ENCODE results near the gene DCLK2. TPM values are rescaled to one million over a fixed set of nuclear protein-coding genes. Genes with fewer than 3 reads are reported as not detected.

The DCLK2 gene
- total and polyA plus RNA-seq, 2 of the 13 experiments (the other 11 are each of a cell fraction or from before 2014, with no cell fraction given): not detected

- in situ Hi-C loops (cut with HindIII; ENCODE audit: extremely low pct_ligation_motif_present, low pct_unique_long_range_greater_than_20kb): no loop called here
- peak overlapping the region; percentile 30 to 72 (median 48) for H3K4me3 ChIP-seq (replicated peaks in 1 of 3; ENCODE audit: insufficient read depth in 1 of 3, low read depth in 2 of 3, low read length in 3 of 3)
- H3K9ac ChIP-seq (ENCODE audit: insufficient read depth, low read depth, low read length): peak overlapping the region; percentile 33
- POLR2A ChIA-PET: interaction anchor here (0.8 to 1.2 kb wide), 3 partner anchors 9 to 28 kb away, joined by 3 read pairs; no protein-coding TSS in a partner anchor
- no peaks in the 10 kb centered on the region for H3K79me2 ChIP-seq (ENCODE audit: insufficient read depth, low read length)
- CTCF ChIA-PET (ENCODE audit: low intra/inter-chr PET ratio, low total read pairs): no interaction called here
- H4K20me1 ChIP-seq (ENCODE audit: insufficient read depth, low read length): no peaks in the 10 kb centered on the region
- intact Hi-C loops (cut with micrococcal nuclease; ENCODE audit: unreplicated experiment): loop anchor here (1.0 kb wide), 1 partner anchor 8 kb away; no protein-coding TSS in a partner anchor
- H3K9me3 ChIP-seq (ENCODE audit: low read length): no peaks in the 10 kb centered on the region
- peaks cover 49% of the 10 kb centered on the region for H3K4me1 ChIP-seq (ENCODE audit: insufficient read depth, low read length)
- H3K36me3 ChIP-seq (replicated peaks in 1 of 2; ENCODE audit: control insufficient read depth in 1 of 2, insufficient read depth in 2 of 2, low read length in 2 of 2): no peaks in the 10 kb centered on the region
- no peaks in the 10 kb centered on the region for H3K27me3 ChIP-seq (ENCODE audit: control insufficient read depth in 1 of 2, insufficient read depth in 2 of 2, low read length in 2 of 2)
- WGBS (ENCODE audit: low lambda C conversion rate): 8% methylated on average over 13 of the region's 25 CpGs
- no TSS peak for BruUV-seq (replicated peaks)
- peak overlapping the region; percentile 55 for H3K27ac ChIP-seq (ENCODE audit: extremely low read length, insufficient read depth, low read length)
- ATAC-seq (peak; percentile 83), FAIRE-seq (peak; percentile 74), DNase-seq (ENCODE audit: low spot score) (peak; percentile 53)
- no peak overlapping the region for H2AFZ ChIP-seq (ENCODE audit: low read length)
- H3K4me2 ChIP-seq (ENCODE audit: low read depth, low read length): peak overlapping the region; percentile 92
- no peak for TF ChIP-seq HNRNPH1 (optimal IDR thresholded peaks at IDR 0.05; ENCODE audit: low read depth, low read length)
- no peak for TF ChIP-seq ZNF230 (CRISPR knock-in tag; IDR thresholded peaks at IDR 0.05)
- no peak for TF ChIP-seq ZNF747 (CRISPR knock-in tag; IDR thresholded peaks at IDR 0.05; ENCODE audit: borderline replicate concordance)
- no peak for TF ChIP-seq ZNF235 (CRISPR knock-in tag; IDR thresholded peaks at IDR 0.05; ENCODE audit: borderline replicate concordance)
- TF ChIP-seq ZFP1 (CRISPR knock-in tag; IDR thresholded peaks at IDR 0.05): no peak
- TF ChIP-seq ZNF883 (CRISPR knock-in tag; IDR thresholded peaks at IDR 0.05; ENCODE audit: not compliant biosample characterization): no peak
- TF ChIP-seq ZNF543 (CRISPR knock-in tag; IDR thresholded peaks at IDR 0.05): no peak
- TF ChIP-seq MLLT10 (CRISPR knock-in tag; IDR thresholded peaks at IDR 0.05): no peak
- TF ChIP-seq ZNF17 (CRISPR knock-in tag; IDR thresholded peaks at IDR 0.05): no peak
- TF ChIP-seq ZNF558 (CRISPR knock-in tag; IDR thresholded peaks at IDR 0.05; ENCODE audit: borderline replicate concordance): no peak
- TF ChIP-seq ZNF512 (CRISPR knock-in tag; IDR thresholded peaks at IDR 0.05): no peak
- no peak for TF ChIP-seq ZSCAN21 (CRISPR knock-in tag; IDR thresholded peaks at IDR 0.05; ENCODE audit: borderline replicate concordance)
- TF ChIP-seq ZNF124 (CRISPR knock-in tag; IDR thresholded peaks at IDR 0.05): no peak
- 0 out of 2 replicates have a peak, but pooled peaks have one; percentile 9 for TF ChIP-seq SP5 (CRISPR knock-in tag; IDR thresholded peaks at IDR 0.05; ENCODE audit: borderline replicate concordance, low read depth)
- no peak for TF ChIP-seq GTF2F1 (IDR thresholded peaks at IDR 0.05; ENCODE audit: low read length)
- no peak for TF ChIP-seq NR2F6 (IDR thresholded peaks at IDR 0.05)
- no peak for TF ChIP-seq NR2F6 (CRISPR knock-in tag; IDR thresholded peaks at IDR 0.05)
- no peak for TF ChIP-seq NPAS2 (CRISPR knock-in tag; IDR thresholded peaks at IDR 0.05; ENCODE audit: borderline replicate concordance)
- TF ChIP-seq ZNF557 (CRISPR knock-in tag; IDR thresholded peaks at IDR 0.05): no peak
- no peak for TF ChIP-seq HNF1A (IDR thresholded peaks at IDR 0.05; ENCODE audit: low read depth)
- no peak; the same call in 1 of the 2 replicates for TF ChIP-seq HNF1A (CRISPR knock-in tag; IDR thresholded peaks at IDR 0.05; ENCODE audit: borderline replicate concordance)
Observed at GRCh38 chr4:150256841-150257730, 178.8 kb downstream of the DCLK2 start.
